Endometrium (tissue), 2 donors: ENCODE results near the gene PEF1.

ENCODE experiments used
- FAIRE-seq: peaks from 2 replicates; lab custom pipeline; 2012; peaks lifted over from hg19 to GRCh38; lab: Jason Lieb, UNC
- donor health status: control.
- donor health status: control.

Gene PEF1

DNA sequence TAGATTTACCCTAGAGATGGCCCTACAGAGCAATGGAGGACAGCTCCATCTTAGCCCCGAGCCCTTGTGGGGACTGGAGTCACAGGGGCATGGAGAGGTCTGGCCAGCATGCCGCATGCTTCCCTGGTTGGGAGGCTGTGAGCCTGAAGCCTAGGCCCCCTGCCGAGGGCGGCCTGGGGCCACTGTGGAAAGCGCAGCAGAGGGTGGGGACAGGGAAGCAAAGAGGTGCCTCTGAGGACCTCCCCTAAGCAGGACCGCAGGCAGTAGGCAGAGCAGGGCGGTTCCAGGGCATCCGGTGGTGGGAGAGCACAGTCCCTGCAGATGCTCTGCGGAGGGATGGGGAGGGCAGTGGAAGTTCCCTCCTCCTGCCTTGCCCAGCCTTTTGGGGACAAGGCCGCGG is 26.5 kb upstream of the PEF1 start:
- no peak for FAIRE-seq

DNA sequence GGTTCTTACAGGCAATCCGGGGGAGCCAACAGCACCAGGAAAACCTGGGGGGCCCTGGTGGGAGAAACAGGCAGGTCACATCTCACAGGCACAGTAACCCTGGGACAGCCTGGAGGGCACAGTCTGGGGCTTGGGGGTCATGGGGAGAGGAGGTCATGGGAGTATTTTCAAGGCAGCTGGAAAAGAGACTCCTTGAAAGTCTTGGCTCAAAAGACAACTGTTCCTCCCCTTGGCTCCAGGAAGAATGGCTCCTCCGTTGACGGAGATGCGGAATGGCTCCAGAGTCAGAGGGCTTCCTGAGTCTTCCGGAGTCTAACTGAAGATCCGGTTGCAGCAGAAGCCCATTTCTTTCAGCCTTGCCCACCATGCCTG is 25.9 kb upstream of the PEF1 start:
- no peak for FAIRE-seq

DNA sequence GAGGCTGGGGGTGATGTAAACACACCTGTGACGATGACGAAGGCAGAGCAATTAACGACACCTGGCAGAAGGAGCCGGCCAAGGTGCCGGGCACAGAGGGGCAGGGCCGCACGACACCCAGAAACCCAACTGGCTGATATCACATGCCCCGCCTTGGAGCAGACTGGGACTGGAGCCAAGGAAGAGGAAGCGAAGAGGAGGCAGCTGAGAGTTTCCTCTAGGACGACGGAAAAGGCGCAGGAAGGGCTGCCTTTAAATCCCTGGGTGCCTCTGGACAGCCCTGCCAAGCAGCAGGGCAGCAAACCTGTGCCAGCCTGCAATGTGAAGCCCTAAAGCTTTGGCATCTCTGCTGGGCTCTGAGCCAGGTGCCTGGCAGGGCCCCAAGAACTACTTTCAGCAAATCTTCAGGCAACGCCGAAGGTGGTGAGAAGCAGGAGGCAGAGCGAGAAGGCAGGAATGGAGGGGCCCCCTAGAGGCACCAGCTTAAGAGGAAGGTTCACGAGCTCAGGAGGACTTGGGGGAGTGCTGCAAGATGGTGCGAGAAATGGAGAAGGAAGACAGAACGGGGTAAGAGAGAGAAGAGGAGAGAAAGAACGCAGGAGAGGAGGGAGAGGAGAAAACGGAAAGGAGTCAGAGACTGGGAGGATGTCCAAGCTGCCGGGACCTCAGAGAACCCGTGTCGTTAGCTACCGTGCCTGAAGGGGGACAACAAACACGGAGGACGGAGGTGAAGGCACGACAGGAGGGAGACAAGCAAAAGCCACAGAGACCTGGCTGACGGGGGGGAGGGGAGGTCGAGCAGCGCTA is 25.3 kb upstream of the PEF1 start:
- no peak for FAIRE-seq

DNA sequence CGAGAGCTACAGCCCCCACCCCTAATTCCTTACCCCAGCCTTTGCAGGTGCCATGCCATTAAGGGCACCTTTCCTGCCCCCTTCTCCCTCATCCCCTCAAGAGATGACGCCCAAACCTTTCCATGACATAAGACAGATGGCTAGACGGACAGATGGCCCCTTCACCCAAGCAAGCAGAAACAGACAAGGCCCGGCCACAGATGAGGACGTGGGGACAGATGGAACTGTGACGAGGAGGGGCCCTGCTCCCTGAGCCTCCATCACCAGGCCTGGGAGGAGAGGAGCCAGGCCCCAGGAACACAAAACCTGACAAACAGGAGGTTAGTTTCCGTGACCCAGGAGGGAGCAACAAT is 24.7 kb upstream of the PEF1 start:
- FAIRE-seq, result no peak

DNA sequence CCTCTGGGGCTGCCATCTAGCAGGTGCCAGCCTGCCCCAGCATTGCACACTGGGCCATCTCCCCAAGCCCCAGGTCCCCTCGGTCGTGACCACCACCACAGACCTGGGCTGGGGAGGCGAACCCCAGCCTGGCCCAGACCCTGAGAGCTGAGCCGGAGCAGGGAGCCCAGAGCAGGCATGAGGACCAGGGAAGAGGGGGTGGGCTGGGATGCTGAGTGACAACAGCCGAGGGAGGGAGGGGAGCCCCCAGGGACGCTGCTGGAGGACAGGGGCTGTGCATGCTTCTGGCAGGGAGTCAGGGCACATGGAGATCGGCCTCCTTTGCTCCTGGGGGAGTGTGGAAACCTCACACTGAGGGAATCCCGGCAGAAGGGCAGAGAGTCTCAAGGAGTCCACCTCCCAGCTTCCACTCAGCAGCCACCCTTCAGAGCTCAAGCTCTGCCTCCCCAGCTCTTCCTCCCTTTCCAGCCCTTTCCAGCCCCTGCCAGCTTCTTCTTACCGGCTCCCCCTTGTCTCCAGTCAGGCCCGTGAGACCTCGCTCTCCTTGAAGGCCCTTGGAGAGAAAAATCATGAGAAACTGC is 23.7 kb upstream of the PEF1 start:
- no peak for FAIRE-seq

DNA sequence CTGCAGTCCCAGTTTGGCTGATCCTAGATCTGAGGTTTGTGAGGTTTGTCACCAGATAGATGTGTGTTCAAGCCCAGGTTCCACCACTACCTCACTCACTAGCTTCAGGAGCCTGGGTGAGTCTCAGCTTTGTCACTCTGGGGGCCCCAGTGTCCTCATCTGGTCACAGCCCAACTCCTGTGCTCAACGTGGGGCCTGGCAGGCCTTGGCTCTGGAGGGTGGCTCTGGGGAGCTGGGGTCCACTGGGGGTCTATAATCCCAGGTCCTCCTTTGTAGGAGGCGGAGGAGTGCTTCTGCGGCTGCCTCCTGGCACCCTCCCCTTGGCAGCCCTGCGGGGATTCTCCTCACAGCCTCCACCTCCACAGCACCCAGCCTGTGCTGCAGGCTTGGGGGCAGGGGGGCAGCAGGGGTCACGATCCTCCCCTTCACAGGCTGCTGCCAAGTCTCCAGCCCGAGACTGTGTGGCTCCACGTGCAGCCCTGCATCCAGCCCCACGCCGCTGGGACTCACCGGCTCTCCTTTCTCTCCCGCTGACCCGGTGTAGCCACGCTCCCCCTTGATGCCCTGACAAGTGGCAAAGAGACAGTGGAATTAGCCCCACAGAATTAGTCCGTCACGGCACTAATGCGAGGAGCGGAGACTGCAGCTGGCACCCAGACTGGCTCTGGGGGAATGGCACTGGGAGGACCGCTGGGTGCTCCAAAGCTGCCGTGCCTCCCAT is 22.5 kb upstream of the PEF1 start:
- no peak for FAIRE-seq

DNA sequence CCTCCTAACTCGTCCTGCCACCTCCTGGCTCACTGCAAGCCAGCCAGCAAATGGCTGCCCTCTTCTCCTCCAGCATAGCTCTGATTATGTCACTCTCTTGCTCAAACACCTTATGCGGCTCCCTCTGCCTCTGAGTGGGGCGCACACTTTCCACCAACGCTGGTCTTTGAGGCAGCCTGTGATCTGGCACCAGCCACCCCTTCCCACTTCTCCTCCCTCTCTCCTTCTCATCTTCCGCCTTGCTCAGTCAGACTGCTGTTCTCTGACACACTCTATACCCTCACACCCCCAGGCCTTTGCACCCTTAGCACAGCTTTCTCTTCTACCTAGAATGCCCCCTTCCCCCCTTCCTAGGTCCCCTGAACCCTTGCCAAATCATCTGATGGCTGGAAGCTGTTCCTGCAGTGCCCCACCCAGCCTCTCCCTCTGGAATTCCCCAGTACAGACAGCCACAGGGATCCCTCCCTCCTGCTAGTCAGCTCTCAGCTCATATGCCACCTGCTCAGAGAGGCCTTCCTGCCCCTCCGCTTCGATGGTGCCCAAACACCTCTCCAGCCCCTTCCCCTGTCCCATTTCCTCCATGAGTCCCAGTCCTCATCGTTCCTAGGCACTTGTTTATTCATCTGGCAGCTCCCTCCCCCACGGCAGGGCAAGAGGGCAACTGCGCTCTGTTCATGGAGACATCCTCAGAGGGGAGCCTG is 21.7 kb upstream of the PEF1 start:
- FAIRE-seq, result no peak

DNA sequence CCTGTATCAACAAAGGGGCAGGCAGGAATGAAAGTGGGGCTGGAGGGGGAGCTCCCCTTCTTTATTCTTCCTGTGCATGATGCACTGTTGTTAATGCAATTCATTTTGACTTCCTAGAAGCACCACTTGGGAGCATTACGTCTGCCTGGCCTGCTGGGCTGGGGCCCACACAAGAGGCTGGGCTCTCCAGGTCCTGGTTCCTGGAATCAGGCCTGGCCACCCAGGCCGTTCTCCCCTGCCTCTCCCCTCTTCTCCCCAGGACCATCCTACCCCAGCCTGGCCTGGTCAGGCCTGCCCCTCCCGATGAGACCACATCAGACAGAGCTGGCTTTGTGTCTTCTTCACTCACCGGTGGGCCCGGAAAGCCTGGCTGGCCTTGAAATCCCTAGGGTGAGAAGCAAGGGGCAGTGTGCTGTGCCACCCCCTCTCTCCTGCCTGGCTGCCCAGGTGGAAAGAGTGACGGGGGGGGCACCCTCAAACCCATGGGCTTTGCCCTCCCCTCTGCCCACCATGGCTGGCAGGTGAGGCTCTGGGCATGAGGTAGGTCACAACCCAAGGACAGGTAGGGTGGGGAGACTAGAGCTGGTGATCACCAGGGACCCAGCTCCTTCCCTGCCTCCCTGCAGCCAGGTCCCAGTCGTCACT is 20.7 kb upstream of the PEF1 start:
- no peak for FAIRE-seq

DNA sequence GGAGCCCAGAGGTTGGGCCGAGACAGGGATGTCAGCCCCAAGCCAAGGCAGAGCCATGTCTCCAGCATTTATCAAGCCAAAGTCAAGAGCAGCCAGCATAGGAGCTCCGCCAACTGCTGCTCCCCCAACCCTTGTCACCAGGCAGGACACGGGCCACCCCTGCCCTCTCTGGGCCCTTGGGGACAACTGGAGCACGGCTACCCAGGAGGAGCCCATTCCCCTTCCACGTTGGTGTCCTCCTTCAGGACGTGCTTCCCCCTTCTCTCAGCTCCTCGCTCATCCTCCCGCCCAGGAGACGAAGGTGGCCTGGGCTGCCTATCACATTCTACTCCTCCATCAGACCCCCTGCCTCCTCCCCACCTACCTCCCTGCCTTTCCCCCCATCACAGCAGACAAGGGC is 19.9 kb upstream of the PEF1 start:
- no peak for FAIRE-seq

DNA sequence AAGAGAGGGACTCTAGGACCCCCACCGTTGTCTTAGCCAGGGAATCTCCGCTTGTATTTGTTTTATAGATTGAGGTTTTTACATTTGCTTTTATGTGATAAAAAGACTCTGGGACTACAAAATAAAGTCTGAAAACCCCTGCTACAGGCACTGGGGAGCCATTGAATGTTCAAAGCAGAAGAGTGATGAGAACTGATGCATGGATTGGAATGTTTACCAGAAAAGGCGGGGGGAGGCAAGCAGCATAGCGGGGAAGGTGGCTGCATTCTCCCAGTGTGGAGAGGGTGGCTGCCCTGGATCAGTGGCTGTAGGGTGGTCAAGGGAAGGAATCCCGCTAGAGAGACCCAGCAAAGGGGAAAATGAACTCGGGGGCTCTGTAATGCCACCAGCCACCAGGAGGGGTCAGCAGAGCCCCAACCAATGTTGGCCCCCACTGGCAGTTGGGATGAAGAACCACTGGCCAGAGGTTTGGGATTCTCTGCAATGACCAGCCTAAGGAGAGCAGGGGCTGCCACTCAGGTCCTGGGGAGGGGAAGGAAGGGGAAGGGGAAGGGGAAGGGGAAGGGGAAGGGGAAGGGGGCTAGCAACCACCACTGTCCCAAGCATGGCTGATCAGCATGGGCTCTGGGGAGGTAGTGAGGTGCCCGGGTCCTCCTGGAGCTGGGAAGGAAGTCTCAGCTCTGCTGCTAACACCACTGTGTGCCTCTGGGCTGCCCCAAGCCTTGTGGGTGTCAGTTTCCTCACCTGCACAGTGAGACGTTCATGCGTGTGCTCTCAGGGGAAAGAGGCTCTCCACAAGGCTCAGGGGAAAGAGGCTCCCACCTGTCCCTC is 19.2 kb upstream of the PEF1 start:
- no peak for FAIRE-seq

DNA sequence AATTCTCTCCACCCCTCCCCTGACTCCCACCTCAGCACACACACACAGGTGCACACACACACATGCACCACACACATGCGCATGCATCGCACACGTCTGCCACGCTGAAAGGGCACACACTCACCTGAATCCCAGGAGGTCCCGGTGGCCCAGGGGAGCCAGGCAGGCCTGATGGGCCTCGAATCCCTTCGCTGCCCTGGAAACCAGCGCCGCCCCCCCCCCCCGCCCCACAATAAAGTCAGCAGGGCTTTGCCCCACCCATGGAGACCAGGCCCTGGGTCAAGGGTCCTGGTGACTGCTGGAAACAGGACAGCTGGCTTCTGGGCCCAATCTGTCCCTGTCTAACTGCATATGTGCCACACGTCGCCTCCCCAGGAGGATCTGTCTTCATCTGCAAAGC is 17.8 kb upstream of the PEF1 start:
- FAIRE-seq, result no peak

DNA sequence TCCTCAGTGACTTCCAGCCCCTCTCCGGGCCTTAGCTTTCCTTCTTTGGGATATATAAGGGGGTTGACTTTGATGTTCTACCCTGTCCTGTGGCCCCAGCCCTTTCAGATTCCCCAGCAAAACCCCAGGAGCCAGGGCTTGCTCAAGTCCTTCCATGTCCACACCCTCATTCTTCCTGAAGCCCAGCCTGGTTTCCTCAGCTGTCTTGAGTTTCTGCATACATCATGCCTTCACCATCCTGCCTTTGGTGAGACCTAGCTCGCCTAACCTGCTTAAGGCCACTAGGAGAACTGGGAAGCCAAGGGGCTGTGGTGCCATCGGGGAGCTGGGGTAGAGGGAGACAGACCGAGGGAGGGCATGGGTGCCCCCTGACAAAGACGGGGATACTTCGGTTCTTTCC is 17.2 kb upstream of the PEF1 start:
- FAIRE-seq, result no peak

DNA sequence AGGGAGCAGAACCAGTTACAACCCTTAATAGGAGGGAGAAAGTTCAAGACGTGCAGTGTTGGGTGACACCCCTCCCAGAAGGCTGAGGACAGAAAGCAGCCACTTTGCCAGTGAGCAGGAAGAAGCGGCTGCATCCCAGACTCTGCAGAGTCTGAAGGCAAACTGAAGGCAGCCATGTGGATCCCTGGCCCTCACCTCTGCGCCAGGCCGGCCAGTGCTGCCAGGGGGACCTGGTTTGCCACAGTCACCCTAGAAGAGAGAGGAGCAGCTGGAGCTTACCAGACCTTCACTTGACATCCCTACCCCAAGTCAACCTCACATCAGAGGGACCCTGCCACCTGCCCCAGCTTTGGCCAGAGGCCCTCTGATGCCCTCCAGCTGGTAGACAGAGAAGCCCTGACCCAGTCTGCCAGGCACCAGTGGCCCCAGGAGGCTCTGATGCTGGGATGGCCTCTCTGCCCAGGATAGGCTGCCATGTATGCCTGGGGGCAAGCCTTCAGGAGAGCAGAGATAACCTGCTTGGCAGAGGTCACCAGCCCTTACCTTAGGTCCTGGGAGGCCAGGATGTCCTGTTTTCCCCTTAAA is 16.3 kb upstream of the PEF1 start:
- no peak for FAIRE-seq

DNA sequence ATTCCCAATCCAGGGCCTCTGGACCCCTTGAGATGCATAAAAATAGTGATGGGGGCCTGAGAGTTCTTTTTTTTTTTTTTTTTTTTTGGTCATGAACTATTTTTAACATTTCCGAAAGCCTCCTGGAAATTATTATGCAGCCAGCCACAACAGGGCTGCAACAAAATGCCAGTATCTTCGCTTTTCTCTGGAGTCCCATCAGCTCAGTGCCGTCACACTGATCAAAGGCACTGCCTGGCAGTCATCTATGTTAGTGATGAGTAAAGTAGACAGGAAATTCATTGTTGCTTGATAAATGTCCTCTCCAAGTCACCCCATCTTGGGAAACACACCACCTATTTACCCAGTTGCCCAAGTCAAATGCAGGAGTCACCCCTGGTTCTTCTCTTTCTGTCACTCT is 15.2 kb upstream of the PEF1 start:
- no peak for FAIRE-seq

DNA sequence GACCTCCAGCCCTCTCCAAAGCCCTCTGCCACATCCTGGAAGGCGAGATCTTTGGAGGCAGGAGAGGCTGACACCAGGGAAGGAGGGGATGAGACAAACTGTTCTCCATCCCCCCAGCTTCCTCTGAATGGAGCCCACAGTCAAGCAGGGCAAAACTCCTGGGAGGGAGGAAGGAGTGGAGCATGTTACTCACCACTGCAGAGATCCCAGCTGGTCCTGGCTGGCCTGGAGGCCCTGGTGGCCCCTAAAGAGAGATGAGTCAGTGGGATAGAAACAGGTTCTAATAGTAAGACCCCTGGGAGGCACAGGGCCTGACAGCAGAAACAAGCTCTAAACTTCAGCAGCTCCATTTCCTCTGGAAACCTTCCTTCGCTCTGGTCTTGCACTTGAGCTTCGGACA is 14.0 kb upstream of the PEF1 start:
- FAIRE-seq, result no peak

DNA sequence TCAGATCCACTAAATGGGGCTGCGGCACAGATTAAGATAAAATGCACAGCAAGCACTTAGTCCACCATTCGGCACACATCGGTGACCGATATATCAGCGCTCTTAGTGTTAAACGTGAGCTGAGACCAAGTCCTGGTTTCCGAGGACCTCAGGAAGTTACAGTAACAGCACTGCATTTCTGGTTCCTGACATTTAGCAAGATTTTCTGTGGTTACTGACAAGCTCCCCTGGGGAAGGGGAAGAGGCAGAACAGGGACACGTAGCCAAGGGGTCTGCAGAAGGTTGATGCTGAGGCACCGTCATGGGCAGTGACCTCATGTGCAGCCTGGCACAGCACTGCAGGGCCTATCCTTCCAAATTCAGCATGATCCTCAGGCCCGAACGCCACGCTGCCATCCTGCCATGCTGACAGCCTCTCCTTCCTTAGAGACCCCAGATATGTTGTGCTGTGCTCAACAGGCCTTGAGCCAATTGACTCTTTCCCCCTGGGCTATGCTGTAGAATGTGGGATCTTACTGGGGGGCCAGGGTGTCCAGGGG is 13.4 kb upstream of the PEF1 start:
- no peak for FAIRE-seq

DNA sequence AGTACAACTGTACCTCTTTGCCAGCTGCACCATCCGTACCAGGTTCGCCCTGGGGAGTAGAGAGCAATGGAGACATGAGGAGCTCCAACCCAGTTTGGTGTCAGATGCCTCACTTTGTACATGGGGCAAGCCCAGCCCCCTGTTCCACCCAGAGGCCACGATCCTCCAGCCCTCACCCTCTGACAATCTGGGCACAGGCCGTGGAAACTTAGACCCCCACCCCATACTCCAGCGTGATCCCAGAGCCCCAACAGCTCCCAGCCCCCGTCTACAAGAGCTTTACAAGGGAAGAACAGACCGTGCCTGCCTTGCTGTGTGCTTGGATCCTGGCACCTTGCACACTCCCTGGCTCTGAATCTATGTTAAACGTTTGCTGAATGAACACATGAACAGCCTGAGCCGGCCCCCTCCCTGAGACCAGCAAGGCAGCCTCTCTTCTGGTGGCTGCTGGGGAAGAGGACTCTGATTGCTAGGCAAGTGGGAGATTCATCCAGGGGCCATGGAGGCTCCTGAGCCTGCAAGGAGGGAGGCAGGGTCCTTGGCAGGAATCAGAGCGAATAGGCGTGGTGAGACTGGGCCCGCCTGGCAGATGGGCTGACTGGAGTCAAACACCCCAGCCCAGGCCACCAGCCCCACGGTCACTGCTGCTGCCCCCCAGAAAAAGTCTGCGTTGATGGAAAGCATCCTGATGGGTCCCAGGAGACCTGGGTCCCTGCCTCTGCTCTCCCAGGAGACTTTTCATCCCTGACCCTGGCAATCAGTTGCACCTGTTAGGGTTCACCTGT is 12.5 kb upstream of the PEF1 start:
- FAIRE-seq, result no peak

DNA sequence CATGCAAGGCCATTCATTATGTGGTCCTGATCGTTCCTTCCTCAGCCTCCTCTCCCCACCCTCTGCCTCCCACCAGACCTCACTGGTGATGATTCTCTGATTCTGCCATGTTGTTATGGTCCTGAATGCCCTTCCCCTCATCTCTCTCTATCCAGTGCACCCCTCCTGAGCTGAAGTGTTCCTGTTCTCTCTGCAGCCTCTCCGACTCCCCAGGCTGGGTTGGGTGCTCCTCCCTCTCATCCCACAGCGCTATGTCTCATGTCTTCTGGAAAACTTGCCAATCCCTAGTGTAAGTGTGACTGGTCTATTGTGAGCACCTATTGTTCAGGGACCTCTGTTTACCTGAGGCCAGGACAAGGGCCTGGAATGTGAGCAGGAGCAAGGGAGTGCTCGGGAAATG is 11.1 kb upstream of the PEF1 start:
- FAIRE-seq, result no peak

DNA sequence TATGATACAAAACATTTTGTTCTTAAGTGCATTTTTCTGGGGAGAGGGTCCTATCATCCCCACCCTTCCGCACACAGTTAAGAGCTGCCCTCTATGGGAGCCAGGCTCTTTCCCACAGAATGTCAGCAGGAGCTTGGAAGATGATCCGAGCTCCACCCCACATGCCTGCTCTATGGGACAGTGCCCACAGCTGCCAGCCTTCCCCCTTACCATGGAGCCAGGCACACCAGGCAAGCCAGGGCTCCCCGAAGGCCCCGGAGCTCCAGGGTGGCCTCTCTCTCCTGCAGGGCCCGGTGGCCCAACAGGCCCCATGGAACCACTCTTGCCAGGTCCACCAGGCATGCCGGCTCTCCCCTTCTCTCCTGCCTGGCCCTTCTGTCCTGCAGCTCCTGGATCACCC is 10.4 kb upstream of the PEF1 start:
- no peak for FAIRE-seq

DNA sequence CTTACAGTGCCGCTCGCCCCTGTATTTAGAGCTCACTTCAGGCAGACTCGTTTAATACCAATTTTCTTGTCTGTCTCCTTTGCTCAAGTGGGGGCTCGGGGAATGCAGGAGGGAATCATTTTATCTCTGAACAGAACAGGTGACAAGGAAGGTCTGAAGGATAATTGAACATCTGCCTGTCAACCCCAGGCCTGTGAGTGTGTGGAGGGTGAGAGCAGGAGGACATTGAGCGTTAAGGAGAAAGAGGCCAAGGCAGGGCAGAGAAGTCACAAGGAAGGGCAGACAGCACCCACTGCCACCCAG is 9.7 kb upstream of the PEF1 start:
- no peak for FAIRE-seq
